ENCODE measurements around the gene DUSP1. TPM values are rescaled to one million over a fixed set of nuclear protein-coding genes. Genes with fewer than 3 reads are reported as not detected.

Gene DUSP1
- total and polyA plus RNA-seq, 2 of the 13 experiments (the other 11 are each of a cell fraction or from before 2014, with no cell fraction given), result 27.1 to 55.5 TPM

DNA sequence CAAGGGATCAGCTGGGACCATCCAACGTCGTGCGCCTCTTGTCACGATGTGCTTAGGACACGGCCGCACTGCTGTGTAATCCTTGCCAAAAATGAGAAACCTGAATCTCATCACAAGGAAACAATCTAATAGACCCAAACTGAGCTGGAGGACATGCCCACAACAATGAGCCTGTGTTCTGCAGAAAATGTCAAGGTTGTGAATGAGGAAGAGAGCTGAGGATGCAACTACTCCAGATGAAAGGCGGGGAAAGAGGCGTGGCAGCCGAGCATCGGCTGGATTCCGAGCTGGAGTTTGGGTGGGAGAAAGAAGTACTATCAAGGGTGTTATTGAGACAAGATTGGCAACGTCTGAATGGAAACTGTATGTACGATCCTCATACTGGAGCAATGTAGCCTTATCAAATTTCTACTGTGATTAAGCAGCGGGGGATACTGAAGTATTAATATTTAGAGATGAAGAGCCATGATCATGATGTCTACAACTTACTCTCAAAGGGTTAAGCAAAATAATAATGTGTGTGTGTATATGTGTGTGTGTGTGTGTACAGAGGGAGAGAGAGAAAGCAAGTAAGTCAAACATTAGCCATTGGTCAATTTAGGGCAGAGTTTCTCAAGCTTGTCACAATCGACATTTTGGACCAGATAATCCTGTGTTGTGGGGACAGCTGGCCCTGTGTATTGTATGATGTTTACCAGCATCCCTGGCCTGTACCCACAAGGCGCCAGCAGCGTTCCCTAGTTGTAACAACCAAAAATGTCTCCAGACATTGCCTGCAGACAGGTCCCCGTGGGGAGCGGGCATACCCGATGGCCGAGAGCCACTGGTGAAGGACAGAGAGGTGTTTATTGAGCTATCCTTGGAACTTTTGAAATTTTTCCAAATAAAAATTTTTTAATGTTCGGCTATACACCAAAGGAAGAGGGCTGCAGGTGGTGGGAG, 46.5 kb downstream of the DUSP1 start (continued):
- TF ChIP-seq, protein P1, sequence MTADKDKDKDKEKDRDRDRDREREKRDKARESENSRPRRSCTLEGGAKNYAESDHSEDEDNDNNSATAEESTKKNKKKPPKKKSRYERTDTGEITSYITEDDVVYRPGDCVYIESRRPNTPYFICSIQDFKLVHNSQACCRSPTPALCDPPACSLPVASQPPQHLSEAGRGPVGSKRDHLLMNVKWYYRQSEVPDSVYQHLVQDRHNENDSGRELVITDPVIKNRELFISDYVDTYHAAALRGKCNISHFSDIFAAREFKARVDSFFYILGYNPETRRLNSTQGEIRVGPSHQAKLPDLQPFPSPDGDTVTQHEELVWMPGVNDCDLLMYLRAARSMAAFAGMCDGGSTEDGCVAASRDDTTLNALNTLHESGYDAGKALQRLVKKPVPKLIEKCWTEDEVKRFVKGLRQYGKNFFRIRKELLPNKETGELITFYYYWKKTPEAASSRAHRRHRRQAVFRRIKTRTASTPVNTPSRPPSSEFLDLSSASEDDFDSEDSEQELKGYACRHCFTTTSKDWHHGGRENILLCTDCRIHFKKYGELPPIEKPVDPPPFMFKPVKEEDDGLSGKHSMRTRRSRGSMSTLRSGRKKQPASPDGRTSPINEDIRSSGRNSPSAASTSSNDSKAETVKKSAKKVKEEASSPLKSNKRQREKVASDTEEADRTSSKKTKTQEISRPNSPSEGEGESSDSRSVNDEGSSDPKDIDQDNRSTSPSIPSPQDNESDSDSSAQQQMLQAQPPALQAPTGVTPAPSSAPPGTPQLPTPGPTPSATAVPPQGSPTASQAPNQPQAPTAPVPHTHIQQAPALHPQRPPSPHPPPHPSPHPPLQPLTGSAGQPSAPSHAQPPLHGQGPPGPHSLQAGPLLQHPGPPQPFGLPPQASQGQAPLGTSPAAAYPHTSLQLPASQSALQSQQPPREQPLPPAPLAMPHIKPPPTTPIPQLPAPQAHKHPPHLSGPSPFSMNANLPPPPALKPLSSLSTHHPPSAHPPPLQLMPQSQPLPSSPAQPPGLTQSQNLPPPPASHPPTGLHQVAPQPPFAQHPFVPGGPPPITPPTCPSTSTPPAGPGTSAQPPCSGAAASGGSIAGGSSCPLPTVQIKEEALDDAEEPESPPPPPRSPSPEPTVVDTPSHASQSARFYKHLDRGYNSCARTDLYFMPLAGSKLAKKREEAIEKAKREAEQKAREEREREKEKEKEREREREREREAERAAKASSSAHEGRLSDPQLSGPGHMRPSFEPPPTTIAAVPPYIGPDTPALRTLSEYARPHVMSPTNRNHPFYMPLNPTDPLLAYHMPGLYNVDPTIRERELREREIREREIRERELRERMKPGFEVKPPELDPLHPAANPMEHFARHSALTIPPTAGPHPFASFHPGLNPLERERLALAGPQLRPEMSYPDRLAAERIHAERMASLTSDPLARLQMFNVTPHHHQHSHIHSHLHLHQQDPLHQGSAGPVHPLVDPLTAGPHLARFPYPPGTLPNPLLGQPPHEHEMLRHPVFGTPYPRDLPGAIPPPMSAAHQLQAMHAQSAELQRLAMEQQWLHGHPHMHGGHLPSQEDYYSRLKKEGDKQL (CRISPR knock-in tag; IDR thresholded peaks at IDR 0.05; ENCODE audit: low read depth), result no peak
- TF ChIP-seq, protein P2, sequence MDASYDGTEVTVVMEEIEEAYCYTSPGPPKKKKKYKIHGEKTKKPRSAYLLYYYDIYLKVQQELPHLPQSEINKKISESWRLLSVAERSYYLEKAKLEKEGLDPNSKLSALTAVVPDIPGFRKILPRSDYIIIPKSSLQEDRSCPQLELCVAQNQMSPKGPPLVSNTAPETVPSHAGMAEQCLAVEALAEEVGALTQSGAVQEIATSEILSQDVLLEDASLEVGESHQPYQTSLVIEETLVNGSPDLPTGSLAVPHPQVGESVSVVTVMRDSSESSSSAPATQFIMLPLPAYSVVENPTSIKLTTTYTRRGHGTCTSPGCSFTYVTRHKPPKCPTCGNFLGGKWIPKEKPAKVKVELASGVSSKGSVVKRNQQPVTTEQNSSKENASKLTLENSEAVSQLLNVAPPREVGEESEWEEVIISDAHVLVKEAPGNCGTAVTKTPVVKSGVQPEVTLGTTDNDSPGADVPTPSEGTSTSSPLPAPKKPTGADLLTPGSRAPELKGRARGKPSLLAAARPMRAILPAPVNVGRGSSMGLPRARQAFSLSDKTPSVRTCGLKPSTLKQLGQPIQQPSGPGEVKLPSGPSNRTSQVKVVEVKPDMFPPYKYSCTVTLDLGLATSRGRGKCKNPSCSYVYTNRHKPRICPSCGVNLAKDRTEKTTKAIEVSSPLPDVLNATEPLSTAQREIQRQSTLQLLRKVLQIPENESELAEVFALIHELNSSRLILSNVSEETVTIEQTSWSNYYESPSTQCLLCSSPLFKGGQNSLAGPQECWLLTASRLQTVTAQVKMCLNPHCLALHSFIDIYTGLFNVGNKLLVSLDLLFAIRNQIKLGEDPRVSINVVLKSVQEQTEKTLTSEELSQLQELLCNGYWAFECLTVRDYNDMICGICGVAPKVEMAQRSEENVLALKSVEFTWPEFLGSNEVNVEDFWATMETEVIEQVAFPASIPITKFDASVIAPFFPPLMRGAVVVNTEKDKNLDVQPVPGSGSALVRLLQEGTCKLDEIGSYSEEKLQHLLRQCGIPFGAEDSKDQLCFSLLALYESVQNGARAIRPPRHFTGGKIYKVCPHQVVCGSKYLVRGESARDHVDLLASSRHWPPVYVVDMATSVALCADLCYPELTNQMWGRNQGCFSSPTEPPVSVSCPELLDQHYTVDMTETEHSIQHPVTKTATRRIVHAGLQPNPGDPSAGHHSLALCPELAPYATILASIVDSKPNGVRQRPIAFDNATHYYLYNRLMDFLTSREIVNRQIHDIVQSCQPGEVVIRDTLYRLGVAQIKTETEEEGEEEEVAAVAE (CRISPR knock-in tag; IDR thresholded peaks at IDR 0.05; ENCODE audit: borderline replicate concordance), result no peak
- TF ChIP-seq ZNF878 (CRISPR knock-in tag; IDR thresholded peaks at IDR 0.05) (no peak), FOXO1 (CRISPR knock-in tag; IDR thresholded peaks at IDR 0.05) (peak; percentile 41; the same call in 1 of the 2 replicates), RELA (CRISPR knock-in tag; IDR thresholded peaks at IDR 0.05) (no peak), EP300 (IDR thresholded peaks at IDR 0.05; ENCODE audit: low read depth in 2 of 2, low read length in 2 of 2) (peak in 1 of 2 experiments; percentile 64; a peak in 1 of 4 replicates), EP300 (CRISPR knock-in tag; IDR thresholded peaks at IDR 0.05; ENCODE audit: borderline replicate concordance) (no peak), REL (CRISPR knock-in tag; conservative IDR thresholded peaks at IDR 0.05) (no peak), ARNT (IDR thresholded peaks at IDR 0.05) (no peak), SIX4 (CRISPR knock-in tag; IDR thresholded peaks at IDR 0.05) (no peak), ZNF234 (CRISPR knock-in tag; conservative IDR thresholded peaks at IDR 0.05) (no peak), ZNF263 (CRISPR knock-in tag; IDR thresholded peaks at IDR 0.05) (no peak), TARDBP (CRISPR knock-in tag; IDR thresholded peaks at IDR 0.05) (peak; percentile 53; the same call in 1 of the 2 replicates), ZFP36 (IDR thresholded peaks at IDR 0.05; ENCODE audit: borderline replicate concordance, low read depth, low read length, partially characterized antibody) (no peak)
- TF ChIP-seq, protein P3, sequence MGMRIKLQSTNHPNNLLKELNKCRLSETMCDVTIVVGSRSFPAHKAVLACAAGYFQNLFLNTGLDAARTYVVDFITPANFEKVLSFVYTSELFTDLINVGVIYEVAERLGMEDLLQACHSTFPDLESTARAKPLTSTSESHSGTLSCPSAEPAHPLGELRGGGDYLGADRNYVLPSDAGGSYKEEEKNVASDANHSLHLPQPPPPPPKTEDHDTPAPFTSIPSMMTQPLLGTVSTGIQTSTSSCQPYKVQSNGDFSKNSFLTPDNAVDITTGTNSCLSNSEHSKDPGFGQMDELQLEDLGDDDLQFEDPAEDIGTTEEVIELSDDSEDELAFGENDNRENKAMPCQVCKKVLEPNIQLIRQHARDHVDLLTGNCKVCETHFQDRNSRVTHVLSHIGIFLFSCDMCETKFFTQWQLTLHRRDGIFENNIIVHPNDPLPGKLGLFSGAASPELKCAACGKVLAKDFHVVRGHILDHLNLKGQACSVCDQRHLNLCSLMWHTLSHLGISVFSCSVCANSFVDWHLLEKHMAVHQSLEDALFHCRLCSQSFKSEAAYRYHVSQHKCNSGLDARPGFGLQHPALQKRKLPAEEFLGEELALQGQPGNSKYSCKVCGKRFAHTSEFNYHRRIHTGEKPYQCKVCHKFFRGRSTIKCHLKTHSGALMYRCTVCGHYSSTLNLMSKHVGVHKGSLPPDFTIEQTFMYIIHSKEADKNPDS (CRISPR knock-in tag; IDR thresholded peaks at IDR 0.05), result no peak
- TF ChIP-seq, protein P4, sequence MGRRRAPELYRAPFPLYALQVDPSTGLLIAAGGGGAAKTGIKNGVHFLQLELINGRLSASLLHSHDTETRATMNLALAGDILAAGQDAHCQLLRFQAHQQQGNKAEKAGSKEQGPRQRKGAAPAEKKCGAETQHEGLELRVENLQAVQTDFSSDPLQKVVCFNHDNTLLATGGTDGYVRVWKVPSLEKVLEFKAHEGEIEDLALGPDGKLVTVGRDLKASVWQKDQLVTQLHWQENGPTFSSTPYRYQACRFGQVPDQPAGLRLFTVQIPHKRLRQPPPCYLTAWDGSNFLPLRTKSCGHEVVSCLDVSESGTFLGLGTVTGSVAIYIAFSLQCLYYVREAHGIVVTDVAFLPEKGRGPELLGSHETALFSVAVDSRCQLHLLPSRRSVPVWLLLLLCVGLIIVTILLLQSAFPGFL (CRISPR knock-in tag; IDR thresholded peaks at IDR 0.05), result no peak
